H1 (cell line): ENCODE results near the gene NLK.

Experiments
- CEBPB ChIP-seq: IDR thresholded peaks from 2 replicates; pipeline ENCODE4 v1.6.1; 2012; ENCODE audit warnings: low read depth, low read length
- CTCF ChIP-seq, 3 experiments: IDR thresholded peaks; 1 replicate in 2 of 3; 2 replicates in 1 of 3; pipeline versions ENCODE4 v1.5.1 to v1.6.1; 2011; ENCODE audit warnings: low read length in 3 of 3, mild to moderate bottlenecking in 3 of 3, inconsistent platforms in 2 of 3, low read depth in 1 of 3, moderate library complexity in 1 of 3; ENCODE audit not compliant: insufficient read depth in 1 of 3; ENCODE audit errors: control extremely low read depth in 1 of 3
- EZH2 ChIP-seq: fragments of 200-600 bp; sonication (generic); IDR thresholded peaks from 2 replicates; pipeline ENCODE4 v1.7.1; 2012; ENCODE audit warnings: low read depth, mild to moderate bottlenecking, moderate library complexity, low read length, inconsistent platforms; ENCODE audit not compliant: severe bottlenecking
- HDAC6 ChIP-seq: IDR thresholded peaks from one replicate; pipeline ENCODE4 v1.7.1; 2012; ENCODE audit warnings: low read depth, mild to moderate bottlenecking, inconsistent platforms, low read length, moderate library complexity
- POLR2A ChIP-seq, 2 experiments: IDR thresholded peaks; 1 replicate in 1 of 2; 2 replicates in 1 of 2; pipeline ENCODE4 v1.6.1; 2011; ENCODE audit warnings: low read depth in 2 of 2, low read length in 2 of 2, mild to moderate bottlenecking in 2 of 2; ENCODE audit errors: control extremely low read depth in 1 of 2
- POLR2AphosphoS5 ChIP-seq: IDR thresholded peaks from 2 replicates; pipeline ENCODE4 v1.6.1; 2011; ENCODE audit warnings: low read depth, low read length
- RAD21 ChIP-seq, 2 experiments: IDR thresholded peaks in 1 of 2; conservative IDR thresholded peaks in 1 of 2; 2 replicates each; pipeline ENCODE4 v1.6.1; 2011; ENCODE audit warnings: low read depth in 2 of 2, low read length in 2 of 2, improper control_type of control experiment in 1 of 2, inconsistent platforms in 1 of 2, mild to moderate bottlenecking in 1 of 2, moderate library complexity in 1 of 2
- SP1 ChIP-seq: IDR thresholded peaks from 2 replicates; pipeline ENCODE4 v1.6.1; 2011; ENCODE audit warnings: low read depth, low read length
- SRF ChIP-seq: IDR thresholded peaks from 2 replicates; pipeline ENCODE4 v1.6.1; 2011; ENCODE audit warnings: mild to moderate bottlenecking, low read depth, low read length, moderate library complexity
- TBP ChIP-seq: IDR thresholded peaks from 2 replicates; pipeline ENCODE4 v1.6.1; 2011; ENCODE audit warnings: low read depth, low read length, improper control_type of control experiment
- ZNF274 ChIP-seq: IDR thresholded peaks from 2 replicates; pipeline ENCODE4 v1.7.0; 2012; ENCODE audit warnings: low read length, borderline replicate concordance; ENCODE audit errors: extremely low read depth

- TF ChIP-seq HDAC6, result no peak
- TF ChIP-seq RAD21 (IDR thresholded peaks at IDR 0.05 in 1 of 2, conservative IDR thresholded peaks at IDR 0.05 in 1 of 2; ENCODE audit: low read depth in 2 of 2, low read length in 2 of 2), result no peak
- TF ChIP-seq ZNF274, result no peak
- no peak for TF ChIP-seq CTCF (IDR thresholded peaks at IDR 0.05; ENCODE audit: control extremely low read depth in 1 of 3, insufficient read depth in 1 of 3, low read depth in 1 of 3, low read length in 3 of 3)
- TF ChIP-seq POLR2AphosphoS5, result no peak
- TF ChIP-seq TBP, result no peak
- no peak for TF ChIP-seq POLR2A (IDR thresholded peaks at IDR 0.05; ENCODE audit: control extremely low read depth in 1 of 2, low read depth in 2 of 2, low read length in 2 of 2)
- no peak for TF ChIP-seq EZH2
- no peak for TF ChIP-seq SP1
- no peak for TF ChIP-seq CEBPB
- TF ChIP-seq SRF, result no peak
These were observed 15.3 kb downstream of the NLK start for GRCh38 chr17:28057731-28058246.
